Retinal pigment epithelial cell (primary cell): Measurements from ENCODE around the gene SPNS3.

Experiments used
- DNase-seq: peaks from one replicate; pipeline ENCODE4 v3.0.0-alpha.2; 2010; ENCODE audit warnings: low read depth
- H3K4me3 ChIP-seq: 2 replicates; pipeline ENCODE4 v1.5.1; 2011; ENCODE audit warnings: mild to moderate bottlenecking, low read length, control low read depth, moderate library complexity
- CTCF ChIP-seq: conservative IDR thresholded peaks from 2 replicates; pipeline ENCODE4 v1.5.1; 2011; ENCODE audit warnings: low read depth, low read length, control low read depth, inconsistent platforms

SPNS3 gene

GRCh38 chr17:4397840-4398239, 35.9 kb upstream of the SPNS3 start:
- no peak overlapping the region for H3K4me3 ChIP-seq
- no peak for DNase-seq
- TF ChIP-seq CTCF = no peak

- no peak for DNase-seq
- no peak overlapping the region for H3K4me3 ChIP-seq
- TF ChIP-seq CTCF = no peak
Observed at GRCh38 chr17:4405038-4405669, 28.6 kb upstream of the SPNS3 start.

- no peak overlapping the region for H3K4me3 ChIP-seq
- TF ChIP-seq CTCF = no peak
- no peak for DNase-seq
Observed at GRCh38 chr17:4405699-4406098, 28.0 kb upstream of the SPNS3 start.

GRCh38 chr17:4406386-4406785, 27.4 kb upstream of the SPNS3 start:
- TF ChIP-seq CTCF = no peak
- DNase-seq = no peak

GRCh38 chr17:4407216-4407615, 26.5 kb upstream of the SPNS3 start:
- no peak for TF ChIP-seq CTCF
- no peak for DNase-seq
- no peak overlapping the region for H3K4me3 ChIP-seq

More at GRCh38 chr17:4406386-4406785, 27.4 kb upstream of the SPNS3 start:
- H3K4me3 ChIP-seq = no peak overlapping the region

GRCh38 chr17:4407851-4408250, 25.9 kb upstream of the SPNS3 start:
- TF ChIP-seq CTCF = no peak
- DNase-seq = no peak

GRCh38 chr17:4409659-4410058, 24.1 kb upstream of the SPNS3 start:
- no peak for TF ChIP-seq CTCF
- DNase-seq = no peak
- H3K4me3 ChIP-seq = no peak overlapping the region

More at GRCh38 chr17:4407851-4408250, 25.9 kb upstream of the SPNS3 start:
- no peak overlapping the region for H3K4me3 ChIP-seq
